HG03565 (cell line): Measurements from ENCODE around the gene FAM131A.
A peak's percentile ranks its signal among the peaks of the same experiment; 100 is the strongest.

Experiments
- ATAC-seq: cut with Tn5 transposase; IDR thresholded peaks from one replicate; pipeline ENCODE4 v1.9.1; 2021; ENCODE audit warnings: mild to moderate bottlenecking, moderate library complexity; ENCODE audit not compliant: unreplicated experiment

The FAM131A gene, protein sequence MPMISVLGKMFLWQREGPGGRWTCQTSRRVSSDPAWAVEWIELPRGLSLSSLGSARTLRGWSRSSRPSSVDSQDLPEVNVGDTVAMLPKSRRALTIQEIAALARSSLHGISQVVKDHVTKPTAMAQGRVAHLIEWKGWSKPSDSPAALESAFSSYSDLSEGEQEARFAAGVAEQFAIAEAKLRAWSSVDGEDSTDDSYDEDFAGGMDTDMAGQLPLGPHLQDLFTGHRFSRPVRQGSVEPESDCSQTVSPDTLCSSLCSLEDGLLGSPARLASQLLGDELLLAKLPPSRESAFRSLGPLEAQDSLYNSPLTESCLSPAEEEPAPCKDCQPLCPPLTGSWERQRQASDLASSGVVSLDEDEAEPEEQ

DNA sequence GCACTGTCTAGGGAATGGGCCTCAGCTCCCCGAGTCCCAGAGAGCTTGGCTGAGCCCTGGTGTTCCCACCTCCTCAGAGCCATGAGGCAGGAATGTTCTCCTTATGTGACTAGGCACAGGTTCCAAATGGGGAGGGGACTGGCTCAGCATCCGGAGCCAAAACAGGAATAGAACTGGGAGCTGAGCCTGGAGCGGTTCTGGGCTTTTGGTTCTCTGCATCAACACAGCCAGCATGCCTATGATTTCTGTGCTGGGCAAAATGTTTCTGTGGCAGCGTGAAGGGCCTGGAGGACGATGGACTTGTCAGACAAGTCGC lies at the start of gene FAM131A:
TSS of gene FAM131A (plus strand) at position 202 of the 316 bp plus-strand sequence. CDS start at position 233, 31 bp downstream.
- no peak for ATAC-seq

DNA sequence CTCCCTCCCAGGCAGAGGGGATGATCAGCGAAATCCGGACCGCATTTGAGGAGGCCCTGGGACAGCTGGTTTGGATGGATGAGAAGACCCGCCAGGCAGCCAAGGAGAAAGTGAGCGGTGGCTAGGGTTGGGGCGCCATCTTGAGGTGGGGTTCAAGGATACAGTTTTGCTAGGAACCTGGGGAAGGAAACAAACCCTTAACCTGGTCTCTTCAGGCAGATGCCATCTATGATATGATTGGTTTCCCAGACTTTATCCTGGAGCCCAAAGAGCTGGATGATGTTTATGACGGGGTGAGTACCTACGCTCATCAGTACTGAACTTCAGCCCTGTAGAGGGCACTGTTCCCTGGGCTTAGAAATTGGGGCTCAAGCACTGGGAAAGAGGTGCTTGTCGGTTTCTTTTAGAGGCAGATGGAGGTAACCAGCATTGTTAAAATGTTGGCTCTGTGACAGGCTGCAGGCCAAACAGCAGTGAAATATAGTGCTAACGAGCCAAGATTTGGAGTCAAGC lies 47.9 kb upstream of the FAM131A start:
- ATAC-seq: no peak

DNA sequence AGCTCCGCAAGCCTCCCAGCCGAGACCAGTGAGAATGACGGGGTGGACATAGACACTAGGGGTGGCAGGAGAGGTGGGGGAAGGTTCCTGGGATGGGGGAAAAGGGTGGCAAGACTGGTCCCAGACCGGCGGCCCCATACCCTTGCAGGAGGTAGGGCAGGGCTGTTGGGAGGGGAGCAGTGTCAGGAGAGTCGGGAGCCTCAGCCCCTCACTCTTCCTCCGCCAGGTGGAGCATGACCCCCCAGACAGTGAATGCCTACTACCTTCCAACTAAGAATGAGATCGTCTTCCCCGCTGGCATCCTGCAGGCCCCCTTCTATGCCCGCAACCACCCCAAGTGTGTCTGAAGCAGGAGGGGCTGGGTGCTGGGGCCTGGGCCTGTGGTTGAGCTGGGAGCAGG lies 47.1 kb upstream of the FAM131A start:
- ATAC-seq: no peak

DNA sequence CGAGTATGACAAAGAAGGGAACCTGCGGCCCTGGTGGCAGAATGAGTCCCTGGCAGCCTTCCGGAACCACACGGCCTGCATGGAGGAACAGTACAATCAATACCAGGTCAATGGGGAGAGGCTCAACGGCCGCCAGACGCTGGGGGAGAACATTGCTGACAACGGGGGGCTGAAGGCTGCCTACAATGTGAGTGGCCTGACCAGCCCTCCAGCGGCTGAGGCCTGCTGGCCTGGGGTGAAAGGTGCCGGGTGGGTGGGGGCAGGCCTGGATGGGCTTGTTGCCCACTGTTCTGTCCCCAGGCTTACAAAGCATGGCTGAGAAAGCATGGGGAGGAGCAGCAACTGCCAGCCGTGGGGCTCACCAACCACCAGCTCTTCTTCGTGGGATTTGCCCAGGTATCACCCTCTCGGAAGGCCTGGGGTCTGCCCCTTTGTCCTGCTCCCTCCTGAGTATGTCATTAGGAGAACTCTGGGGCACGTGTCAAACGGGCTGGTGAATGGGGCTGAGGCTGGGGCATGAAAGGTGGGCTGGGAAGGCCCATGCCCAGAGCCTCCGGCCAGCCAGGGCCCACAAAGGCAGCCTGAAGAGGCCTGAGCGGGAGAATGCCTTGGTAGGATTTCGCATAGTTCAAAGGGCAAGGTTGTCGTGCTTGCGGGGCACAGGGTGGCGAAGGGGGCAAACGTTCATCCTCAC lies 46.2 kb upstream of the FAM131A start:
- no peak for ATAC-seq

DNA sequence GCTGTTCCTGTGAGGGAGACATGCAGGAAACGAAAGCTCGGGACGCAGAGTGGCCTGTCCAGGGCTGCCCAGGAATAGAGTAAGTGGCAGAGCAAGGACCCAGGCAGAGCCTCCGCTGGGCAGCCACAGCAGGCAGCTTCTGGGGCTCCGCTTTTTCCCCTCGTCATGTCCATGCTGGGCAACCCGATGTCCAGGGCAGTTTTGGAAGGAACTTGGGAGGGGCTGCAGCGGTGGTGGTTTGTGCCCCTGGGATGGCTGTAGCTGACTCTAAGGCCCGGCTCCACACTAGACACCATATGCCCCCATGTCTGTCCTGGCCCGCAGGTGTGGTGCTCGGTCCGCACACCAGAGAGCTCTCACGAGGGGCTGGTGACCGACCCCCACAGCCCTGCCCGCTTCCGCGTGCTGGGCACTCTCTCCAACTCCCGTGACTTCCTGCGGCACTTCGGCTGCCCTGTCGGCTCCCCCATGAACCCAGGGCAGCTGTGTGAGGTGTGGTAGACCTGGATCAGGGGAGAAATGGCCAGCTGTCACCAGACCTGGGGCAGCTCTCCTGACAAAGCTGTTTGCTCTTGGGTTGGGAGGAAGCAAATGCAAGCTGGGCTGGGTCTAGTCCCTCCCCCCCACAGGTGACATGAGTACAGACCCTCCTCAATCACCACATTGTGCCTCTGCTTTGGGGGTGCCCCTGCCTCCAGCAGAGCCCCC lies 45.5 kb upstream of the FAM131A start:
- ATAC-seq: no peak

DNA sequence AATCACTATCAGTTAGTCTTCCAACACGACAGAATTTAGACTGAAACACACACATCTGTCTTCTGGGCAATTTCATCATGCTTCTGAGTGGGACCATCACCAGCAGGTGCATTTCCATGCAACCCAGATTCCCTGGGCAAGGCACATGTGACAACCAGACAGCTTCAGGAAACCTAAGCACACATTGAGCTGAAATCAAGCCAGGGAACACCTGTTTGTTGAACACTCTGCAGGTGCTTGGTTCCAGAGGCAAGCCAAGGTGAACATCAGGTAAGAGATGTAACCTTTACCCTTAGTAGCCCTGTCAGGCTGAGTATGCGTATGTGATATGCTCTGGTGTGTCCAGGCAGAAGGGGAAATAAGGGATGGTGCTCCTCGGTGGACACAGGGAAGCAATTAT lies 41.6 kb upstream of the FAM131A start:
- ATAC-seq: no peak

DNA sequence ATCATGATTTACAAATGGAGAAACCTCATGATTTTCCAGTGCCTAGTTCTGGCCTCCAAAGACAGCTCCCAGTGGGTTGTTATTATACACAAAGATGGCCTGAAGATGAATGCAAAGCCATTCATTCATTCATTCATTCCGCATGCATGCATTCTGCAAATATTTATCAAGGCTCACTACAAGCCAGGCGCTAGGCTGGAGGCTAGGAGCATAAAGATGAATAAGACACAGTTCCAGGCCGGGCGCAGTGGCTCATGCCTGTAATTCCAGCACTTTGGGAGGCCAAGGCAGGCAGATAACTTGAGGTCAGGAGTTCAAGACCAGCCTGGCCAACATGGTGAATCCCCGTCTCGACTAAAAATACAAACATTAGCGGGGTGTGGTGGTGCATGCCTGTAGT lies 40.8 kb upstream of the FAM131A start:
- ATAC-seq: no peak

DNA sequence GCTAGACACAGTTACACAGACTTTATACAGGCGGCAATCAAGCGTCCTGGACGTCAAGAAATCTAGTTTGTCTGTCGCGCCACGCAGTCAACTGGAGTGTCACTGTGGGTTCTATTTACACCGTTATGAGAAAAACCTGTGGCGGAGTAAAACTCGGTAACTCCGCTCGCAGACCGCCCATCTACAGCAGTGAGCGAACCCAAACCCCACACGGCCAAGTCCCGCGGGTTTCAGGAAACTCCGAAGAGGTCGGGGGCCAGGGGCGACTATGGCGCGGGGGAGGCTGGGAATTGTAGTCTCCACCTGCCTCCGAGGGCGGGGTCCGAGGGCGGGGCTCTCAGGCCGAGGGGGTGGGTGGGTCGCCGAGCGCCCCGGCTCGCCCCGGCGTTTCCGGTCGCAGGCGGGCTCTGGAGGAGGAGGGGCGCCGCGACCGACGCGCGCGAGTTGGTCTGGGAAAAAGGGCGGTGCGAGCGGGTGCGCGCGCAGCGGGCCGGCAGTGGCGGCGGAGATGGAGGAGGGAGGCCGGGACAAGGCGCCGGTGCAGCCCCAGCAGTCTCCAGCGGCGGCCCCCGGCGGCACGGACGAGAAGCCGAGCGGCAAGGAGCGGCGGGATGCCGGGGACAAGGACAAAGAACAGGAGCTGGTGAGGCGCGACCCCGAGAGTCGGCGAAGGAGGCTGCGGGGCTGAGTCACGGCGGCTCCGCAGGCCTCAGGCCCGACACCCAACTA lies 38.5 kb upstream of the FAM131A start, which contains the start of gene PSMD2:
TSS of gene PSMD2 (plus strand) at position 483 of the 729 bp plus-strand sequence. CDS start at position 509, 26 bp downstream.
- ATAC-seq: peak; percentile 77

DNA sequence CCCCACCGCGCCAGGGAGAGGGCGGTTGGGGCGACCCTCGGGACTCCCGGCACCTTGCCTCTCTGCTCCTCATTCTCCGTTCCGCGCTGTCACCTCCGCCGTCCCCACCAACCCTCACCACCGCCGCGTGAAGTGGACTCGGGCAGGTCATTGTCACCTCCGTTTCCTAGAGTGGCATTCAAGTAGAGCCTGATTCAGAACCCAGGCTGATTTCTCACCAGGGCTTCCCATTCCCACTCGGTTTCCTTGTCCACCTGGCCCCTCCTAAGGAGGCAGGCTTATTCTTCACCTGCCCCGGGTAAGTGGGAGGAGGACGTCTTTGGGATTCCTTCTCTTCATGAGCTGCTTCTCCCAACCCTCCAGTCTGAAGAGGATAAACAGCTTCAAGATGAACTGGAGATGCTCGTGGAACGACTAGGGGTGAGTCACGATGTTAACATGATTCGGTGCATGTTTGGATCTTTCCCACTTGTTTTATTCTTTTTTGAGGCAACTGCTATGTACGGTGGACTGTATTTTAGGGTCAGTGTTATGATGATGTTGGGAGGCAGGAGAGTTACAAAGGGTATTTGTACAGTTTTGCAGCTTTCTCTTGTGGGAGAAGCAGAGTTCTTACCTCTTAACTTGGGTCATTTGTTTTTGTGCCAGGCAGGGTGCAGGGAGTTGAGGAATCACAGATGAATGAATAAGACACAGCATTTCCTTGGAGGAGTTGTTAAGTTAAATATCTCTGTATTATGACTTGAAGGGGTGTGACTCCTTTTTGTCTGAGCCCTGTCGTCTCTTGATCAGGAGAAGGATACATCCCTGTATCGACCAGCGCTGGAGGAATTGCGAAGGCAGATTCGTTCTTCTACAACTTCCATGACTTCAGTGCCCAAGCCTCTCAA lies 37.7 kb upstream of the FAM131A start:
- no peak for ATAC-seq

DNA sequence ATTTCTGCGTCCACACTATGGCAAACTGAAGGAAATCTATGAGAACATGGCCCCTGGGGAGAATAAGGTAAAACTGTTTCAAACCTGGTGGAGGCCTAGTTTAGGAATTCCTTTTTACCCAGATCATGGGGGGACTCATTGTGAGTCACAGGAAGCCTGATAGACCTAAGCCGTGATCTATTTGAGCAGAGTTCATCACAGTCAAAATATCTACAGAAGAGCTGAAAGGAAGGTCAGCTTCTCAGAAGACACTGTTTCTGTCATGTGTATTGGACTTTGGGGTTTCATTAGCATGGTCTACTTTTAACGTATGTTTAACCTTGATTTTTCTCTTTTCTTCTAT lies 37.1 kb upstream of the FAM131A start:
- ATAC-seq: no peak

DNA sequence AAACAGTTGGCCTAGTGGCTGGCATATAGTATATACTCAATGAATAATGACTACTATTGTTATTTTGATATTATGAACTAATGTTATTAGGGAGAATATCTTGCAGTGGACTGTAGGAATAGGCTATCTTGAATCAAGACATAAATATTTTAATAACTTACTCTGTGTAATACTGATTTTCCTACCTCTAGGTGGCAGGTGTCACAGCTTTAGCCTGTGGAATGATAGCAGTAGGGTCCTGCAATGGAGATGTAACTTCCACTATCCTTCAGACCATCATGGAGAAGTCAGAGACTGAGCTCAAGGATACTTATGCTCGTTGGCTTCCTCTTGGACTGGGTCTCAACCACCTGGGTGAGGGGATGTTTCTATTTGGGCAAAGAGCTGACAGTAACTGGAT lies 31.8 kb upstream of the FAM131A start:
- ATAC-seq: no peak

DNA sequence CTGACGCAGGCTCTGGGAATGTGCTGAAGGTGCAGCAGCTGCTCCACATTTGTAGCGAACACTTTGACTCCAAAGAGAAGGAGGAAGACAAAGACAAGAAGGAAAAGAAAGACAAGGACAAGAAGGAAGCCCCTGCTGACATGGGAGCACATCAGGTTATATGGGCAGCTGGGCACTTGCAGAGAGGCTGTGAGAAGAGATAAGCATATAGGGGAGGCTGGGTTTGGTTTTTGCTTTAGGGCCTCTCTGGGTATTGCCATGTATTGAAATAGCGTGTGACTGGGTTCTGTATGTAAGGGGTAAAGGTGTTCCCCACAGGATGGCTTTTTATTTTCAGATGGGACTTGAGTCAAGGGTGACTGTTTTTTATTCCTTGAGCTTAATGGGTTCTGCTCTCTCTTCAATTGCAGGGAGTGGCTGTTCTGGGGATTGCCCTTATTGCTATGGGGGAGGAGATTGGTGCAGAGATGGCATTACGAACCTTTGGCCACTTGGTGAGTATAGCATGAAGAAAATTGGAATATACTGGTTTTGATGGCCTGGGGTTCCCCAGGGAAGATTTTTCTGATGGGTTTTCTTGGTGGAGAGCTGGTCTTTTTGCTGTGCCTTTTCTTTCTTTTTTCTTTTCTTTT lies 30.9 kb upstream of the FAM131A start:
- ATAC-seq: no peak

DNA sequence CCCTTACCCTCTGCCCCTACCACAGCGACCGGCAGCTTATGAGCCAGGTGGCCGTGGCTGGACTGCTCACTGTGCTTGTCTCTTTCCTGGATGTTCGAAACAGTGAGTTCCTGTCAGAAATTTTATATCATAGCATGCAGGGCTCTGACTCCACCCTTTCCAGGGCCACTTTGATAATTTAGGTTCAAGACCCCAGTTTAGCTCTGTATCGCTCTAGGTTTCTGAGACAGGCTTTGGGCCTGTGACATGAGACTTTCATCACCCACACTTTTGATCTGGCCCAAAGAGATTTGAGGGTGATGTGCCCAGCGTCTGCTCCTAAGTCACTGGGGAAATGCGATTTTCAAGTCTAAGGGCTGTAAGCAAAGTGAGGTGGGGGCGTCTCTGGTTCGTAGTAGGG lies 29.5 kb upstream of the FAM131A start:
- no peak for ATAC-seq

DNA sequence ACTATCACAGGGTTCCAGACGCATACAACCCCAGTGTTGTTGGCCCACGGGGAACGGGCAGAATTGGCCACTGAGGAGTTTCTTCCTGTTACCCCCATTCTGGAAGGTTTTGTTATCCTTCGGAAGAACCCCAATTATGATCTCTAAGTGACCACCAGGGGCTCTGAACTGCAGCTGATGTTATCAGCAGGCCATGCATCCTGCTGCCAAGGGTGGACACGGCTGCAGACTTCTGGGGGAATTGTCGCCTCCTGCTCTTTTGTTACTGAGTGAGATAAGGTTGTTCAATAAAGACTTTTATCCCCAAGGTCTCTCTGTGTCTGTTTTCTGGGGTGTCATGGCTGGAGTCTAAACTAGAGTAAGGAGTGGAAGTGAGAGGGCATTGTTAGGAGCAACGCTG lies 28.7 kb upstream of the FAM131A start:
- ATAC-seq: no peak

DNA sequence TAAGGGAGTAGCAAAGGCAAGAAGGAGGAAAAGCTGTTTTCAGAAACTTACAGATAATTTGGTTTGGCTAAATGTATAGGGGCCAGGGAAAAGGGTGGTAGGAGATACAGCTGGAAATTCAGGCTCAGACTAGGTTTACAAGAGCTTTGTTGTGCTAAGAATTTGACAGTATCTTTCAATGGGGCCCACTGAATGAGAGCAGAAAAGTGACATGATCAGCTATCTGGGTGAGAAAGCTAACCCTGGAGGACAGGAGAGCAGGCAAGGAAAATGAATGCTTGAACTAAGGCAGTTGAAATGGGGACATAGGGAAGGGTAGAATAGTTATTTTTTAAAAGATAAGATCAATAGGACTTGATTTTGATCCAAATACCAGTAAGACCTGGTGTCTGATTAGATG lies 25.8 kb upstream of the FAM131A start:
- ATAC-seq: no peak

DNA sequence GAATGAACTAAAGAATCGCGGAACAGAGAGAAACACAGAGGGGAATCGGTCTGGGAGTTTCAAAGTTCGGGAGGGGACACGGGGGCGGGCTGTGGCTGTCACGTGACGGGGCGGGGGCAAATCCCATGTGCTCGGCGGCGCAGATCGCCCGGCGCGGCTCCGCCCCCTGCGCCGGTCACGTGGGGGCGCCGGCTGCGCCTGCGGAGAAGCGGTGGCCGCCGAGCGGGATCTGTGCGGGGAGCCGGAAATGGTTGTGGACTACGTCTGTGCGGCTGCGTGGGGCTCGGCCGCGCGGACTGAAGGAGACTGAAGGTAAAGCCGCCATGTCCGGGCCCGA lies 23.1 kb upstream of the FAM131A start, which contains the start of gene EIF4G1:
TSS of gene EIF4G1 (plus strand) at position 244 of the 337 bp plus-strand sequence. CDS start 1,191 bp downstream, outside the sequence.
- ATAC-seq: peak; percentile 86

DNA sequence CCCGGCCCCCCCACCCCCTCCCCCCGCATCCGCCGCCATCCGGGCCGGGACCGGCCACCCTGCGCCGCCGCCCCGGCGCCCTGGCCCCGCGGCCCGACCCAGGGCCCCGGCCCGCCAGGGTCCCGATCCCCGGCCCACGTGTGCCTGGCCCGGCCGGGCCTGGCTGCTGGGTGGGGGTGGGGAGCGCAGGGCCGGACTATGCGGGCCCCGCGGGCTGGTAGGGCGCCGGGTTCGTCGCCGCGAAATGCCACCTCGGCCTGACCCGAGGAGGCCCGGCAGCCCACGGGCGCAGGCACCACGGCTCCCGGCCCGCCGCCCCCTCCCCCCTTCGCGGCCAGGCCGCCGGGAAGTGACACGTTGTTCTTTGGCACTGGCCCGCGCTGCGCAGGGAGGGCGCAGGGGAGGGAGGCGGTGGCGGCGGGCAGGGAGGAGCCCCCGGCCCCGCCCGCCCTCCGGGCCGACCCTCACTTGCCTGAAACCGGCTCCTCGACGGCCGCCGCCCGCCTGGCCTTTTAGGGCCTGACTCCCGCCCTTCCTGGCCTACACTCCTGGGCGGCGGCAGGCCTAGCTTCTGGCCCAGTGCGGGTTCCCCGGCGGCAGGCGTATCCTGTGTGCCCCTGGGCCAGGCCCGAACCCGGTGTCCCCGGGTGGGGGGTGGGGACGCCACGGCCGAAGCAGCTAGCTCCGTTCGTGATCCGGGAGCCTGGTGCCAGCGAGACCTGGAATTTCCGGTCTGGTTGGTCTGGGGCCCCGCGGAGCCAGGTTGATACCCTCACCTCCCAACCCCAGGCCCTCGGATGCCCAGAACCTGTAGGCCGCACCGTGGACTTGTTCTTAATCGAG lies 22.5 kb upstream of the FAM131A start:
- peak; percentile 29 for ATAC-seq

DNA sequence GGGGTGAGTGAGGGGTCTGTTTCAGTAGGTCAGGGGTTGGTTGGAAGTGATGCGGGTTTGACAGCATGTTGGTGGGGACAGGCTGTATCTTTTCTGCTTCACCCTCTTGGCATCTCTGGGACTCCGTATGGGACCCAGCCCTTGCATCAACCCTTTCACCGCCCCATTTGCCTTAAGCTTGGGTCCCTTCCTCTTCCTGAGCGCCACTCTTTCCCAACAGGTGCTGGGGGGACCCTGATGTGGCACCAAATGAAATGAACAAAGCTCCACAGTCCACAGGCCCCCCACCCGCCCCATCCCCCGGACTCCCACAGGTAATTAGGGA lies 21.9 kb upstream of the FAM131A start:
- no peak for ATAC-seq
